ENCODE measurements around the gene SIK2. TPM values are rescaled to one million over a fixed set of nuclear protein-coding genes. Genes with fewer than 3 reads are reported as not detected.

Gene SIK2
- polyA plus RNA-seq, 1 donor from 2014 or later: 9.0 TPM

- Histone ChIP-seq H3F3A (ENCODE audit: insufficient read depth, low read length, poor library complexity, severe bottlenecking) (no peaks in the 10 kb centered on the region), H3K4me2 (ENCODE audit: low read length) (no peak overlapping the region), H3K9ac (ENCODE audit: low read length) (no peak overlapping the region), H3K79me2 (replicated peaks; ENCODE audit: insufficient read depth, low read length) (no peaks in the 10 kb centered on the region), H3K27ac (ENCODE audit: low read length) (no peak overlapping the region), H4K20me1 (ENCODE audit: insufficient read depth) (no peaks in the 10 kb centered on the region), H3K9me3 (ENCODE audit: low read length) (no peaks in the 10 kb centered on the region), H3K36me3 (ENCODE audit: insufficient read depth, low read length) (peaks cover 6% of the 10 kb centered on the region), H3K9me2 (ENCODE audit: insufficient read depth, low read length) (no peaks in the 10 kb centered on the region), H2AFZ (ENCODE audit: low read depth, low read length) (no peak overlapping the region), H3K27me3 (ENCODE audit: insufficient read depth, low read depth, low read length) (no peaks in the 10 kb centered on the region), H3K4me3 (ENCODE audit: low read length) (no peak overlapping the region)
- TF ChIP-seq TAF1 (IDR thresholded peaks at IDR 0.05; ENCODE audit: low read depth) (no peak), SMC3 (conservative IDR thresholded peaks at IDR 0.05; ENCODE audit: poor library complexity) (no peak), EP300 (conservative IDR thresholded peaks at IDR 0.05; ENCODE audit: poor library complexity, severe bottlenecking) (no peak), RAD21 (conservative IDR thresholded peaks at IDR 0.05) (no peak), MXI1 (conservative IDR thresholded peaks at IDR 0.05; ENCODE audit: poor library complexity, severe bottlenecking) (no peak), EZH2 (IDR thresholded peaks at IDR 0.05; ENCODE audit: borderline replicate concordance, insufficient read depth, low read length, poor library complexity, severe bottlenecking) (no peak), POLR2AphosphoS5 (IDR thresholded peaks at IDR 0.05) (no peak)
- TF ChIP-seq, protein P1, sequence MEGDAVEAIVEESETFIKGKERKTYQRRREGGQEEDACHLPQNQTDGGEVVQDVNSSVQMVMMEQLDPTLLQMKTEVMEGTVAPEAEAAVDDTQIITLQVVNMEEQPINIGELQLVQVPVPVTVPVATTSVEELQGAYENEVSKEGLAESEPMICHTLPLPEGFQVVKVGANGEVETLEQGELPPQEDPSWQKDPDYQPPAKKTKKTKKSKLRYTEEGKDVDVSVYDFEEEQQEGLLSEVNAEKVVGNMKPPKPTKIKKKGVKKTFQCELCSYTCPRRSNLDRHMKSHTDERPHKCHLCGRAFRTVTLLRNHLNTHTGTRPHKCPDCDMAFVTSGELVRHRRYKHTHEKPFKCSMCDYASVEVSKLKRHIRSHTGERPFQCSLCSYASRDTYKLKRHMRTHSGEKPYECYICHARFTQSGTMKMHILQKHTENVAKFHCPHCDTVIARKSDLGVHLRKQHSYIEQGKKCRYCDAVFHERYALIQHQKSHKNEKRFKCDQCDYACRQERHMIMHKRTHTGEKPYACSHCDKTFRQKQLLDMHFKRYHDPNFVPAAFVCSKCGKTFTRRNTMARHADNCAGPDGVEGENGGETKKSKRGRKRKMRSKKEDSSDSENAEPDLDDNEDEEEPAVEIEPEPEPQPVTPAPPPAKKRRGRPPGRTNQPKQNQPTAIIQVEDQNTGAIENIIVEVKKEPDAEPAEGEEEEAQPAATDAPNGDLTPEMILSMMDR (IDR thresholded peaks at IDR 0.05; ENCODE audit: poor library complexity, severe bottlenecking): no peak
- TF ChIP-seq, protein P2, sequence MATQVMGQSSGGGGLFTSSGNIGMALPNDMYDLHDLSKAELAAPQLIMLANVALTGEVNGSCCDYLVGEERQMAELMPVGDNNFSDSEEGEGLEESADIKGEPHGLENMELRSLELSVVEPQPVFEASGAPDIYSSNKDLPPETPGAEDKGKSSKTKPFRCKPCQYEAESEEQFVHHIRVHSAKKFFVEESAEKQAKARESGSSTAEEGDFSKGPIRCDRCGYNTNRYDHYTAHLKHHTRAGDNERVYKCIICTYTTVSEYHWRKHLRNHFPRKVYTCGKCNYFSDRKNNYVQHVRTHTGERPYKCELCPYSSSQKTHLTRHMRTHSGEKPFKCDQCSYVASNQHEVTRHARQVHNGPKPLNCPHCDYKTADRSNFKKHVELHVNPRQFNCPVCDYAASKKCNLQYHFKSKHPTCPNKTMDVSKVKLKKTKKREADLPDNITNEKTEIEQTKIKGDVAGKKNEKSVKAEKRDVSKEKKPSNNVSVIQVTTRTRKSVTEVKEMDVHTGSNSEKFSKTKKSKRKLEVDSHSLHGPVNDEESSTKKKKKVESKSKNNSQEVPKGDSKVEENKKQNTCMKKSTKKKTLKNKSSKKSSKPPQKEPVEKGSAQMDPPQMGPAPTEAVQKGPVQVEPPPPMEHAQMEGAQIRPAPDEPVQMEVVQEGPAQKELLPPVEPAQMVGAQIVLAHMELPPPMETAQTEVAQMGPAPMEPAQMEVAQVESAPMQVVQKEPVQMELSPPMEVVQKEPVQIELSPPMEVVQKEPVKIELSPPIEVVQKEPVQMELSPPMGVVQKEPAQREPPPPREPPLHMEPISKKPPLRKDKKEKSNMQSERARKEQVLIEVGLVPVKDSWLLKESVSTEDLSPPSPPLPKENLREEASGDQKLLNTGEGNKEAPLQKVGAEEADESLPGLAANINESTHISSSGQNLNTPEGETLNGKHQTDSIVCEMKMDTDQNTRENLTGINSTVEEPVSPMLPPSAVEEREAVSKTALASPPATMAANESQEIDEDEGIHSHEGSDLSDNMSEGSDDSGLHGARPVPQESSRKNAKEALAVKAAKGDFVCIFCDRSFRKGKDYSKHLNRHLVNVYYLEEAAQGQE (IDR thresholded peaks at IDR 0.05; ENCODE audit: borderline replicate concordance): no peak
Observed at GRCh38 chr11:111674941-111675340, 72.7 kb downstream of the SIK2 start.

DNA sequence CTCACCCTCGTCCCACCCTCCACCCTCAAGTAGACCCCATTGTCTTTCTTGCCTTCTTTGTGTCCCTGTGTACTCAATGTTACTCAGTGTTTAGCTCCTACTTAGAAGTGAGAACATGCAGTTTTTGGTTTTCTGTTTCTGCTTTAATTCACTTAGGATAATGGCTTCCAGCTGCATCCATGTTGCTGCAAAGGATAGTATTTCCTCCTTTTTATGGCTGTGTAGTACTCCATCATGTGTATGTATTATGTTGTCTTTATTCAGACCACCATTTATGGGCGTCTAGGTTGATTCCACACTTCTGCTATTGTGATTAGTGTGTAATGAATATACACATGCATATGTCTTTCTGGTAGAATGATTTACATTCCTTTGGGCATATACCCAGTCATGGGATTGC, 73.6 kb downstream of the SIK2 start:
- no peaks in the 10 kb centered on the region for H3K27me3 ChIP-seq (ENCODE audit: insufficient read depth, low read depth, low read length)
- H3K4me2 ChIP-seq (ENCODE audit: low read length): no peak overlapping the region
- no peaks in the 10 kb centered on the region for H3K79me2 ChIP-seq (replicated peaks; ENCODE audit: insufficient read depth, low read length)
- no peaks in the 10 kb centered on the region for H3K9me3 ChIP-seq (ENCODE audit: low read length)
- H3K27ac ChIP-seq (ENCODE audit: low read length): no peak overlapping the region
- no peak overlapping the region for H2AFZ ChIP-seq (ENCODE audit: low read depth, low read length)
- H3K36me3 ChIP-seq (ENCODE audit: insufficient read depth, low read length): peaks cover 6% of the 10 kb centered on the region
- TF ChIP-seq EP300 (conservative IDR thresholded peaks at IDR 0.05; ENCODE audit: poor library complexity, severe bottlenecking) (no peak), MXI1 (conservative IDR thresholded peaks at IDR 0.05; ENCODE audit: poor library complexity, severe bottlenecking) (no peak), SMC3 (conservative IDR thresholded peaks at IDR 0.05; ENCODE audit: poor library complexity) (no peak), EZH2 (IDR thresholded peaks at IDR 0.05; ENCODE audit: borderline replicate concordance, insufficient read depth, low read length, poor library complexity, severe bottlenecking) (no peak)
- TF ChIP-seq, protein P1 (IDR thresholded peaks at IDR 0.05; ENCODE audit: poor library complexity, severe bottlenecking): no peak
- H3K4me3 ChIP-seq (ENCODE audit: low read length): no peak overlapping the region
- no peaks in the 10 kb centered on the region for H3F3A ChIP-seq (ENCODE audit: insufficient read depth, low read length, poor library complexity, severe bottlenecking)
- no peaks in the 10 kb centered on the region for H3K9me2 ChIP-seq (ENCODE audit: insufficient read depth, low read length)
- no peak overlapping the region for H3K9ac ChIP-seq (ENCODE audit: low read length)
- H4K20me1 ChIP-seq (ENCODE audit: insufficient read depth): no peaks in the 10 kb centered on the region

Measured in neural cell (in vitro differentiated cells).